Right atrium auricular region (tissue), 2 donors: ENCODE measurements around the gene ZNF232. TPM values are rescaled to one million over a fixed set of nuclear protein-coding genes. Genes with fewer than 3 reads are reported as not detected.
"Not testable (repeated sequence)": the region's sequence is repeated elsewhere in the genome, so short reads cannot be mapped to it uniquely, and the experiment has no call there.

ENCODE experiments used
- DNase-seq: peaks from one replicate; pipeline ENCODE4 v3.0.0-alpha.2; 2019; ENCODE audit warnings: low spot score
- H3K27ac ChIP-seq, 2 donors: fragments of 200-600 bp; sonication (generic); 1 replicate in 1 of 2; 2 replicates in 1 of 2; pipeline ENCODE4 v1.5.1; 2016 to 2019
- H3K27me3 ChIP-seq, 2 donors: fragments of 200-600 bp; sonication (generic); one replicate each; pipeline versions ENCODE4 v1.5.1 to v1.6.0; 2017 to 2019
- H3K36me3 ChIP-seq: fragments of 200-600 bp; sonication (generic); one replicate; pipeline ENCODE4 v1.5.1; 2016
- H3K4me1 ChIP-seq, 2 donors: fragments of 200-600 bp; sonication (generic); one replicate each; pipeline versions ENCODE4 v1.5.1 to v1.6.0; 2017 to 2019
- H3K4me3 ChIP-seq, 2 donors: fragments of 200-600 bp; sonication (generic); 1 replicate in 1 of 2; 2 replicates in 1 of 2; pipeline ENCODE4 v1.5.1; 2017 to 2019; ENCODE audit warnings: mild to moderate bottlenecking in 1 of 2, moderate library complexity in 1 of 2
- H3K9me3 ChIP-seq, 2 donors: fragments of 200-600 bp; sonication (generic); one replicate each; pipeline ENCODE4 v1.5.1; 2019
- total RNA-seq, 2 donors: library from RNA; depleted of rRNA; stranded (reverse); fragments of >200 nt; gene quantifications; one replicate each; pipeline ENCODE4 v1.1.0, GENCODE V29; 2016
- TF ChIP-seq, protein P1 (sequence below), 2 donors: fragments of 200-600 bp; sonication (generic); IDR thresholded peaks; one replicate each; pipeline ENCODE4 v1.5.1; 2019; ENCODE audit warnings: antibody characterized with exemption in 2 of 2

ZNF232 gene
- total RNA-seq = 1 to 10 TPM; 2.7 to 5.6 TPM

DNA sequence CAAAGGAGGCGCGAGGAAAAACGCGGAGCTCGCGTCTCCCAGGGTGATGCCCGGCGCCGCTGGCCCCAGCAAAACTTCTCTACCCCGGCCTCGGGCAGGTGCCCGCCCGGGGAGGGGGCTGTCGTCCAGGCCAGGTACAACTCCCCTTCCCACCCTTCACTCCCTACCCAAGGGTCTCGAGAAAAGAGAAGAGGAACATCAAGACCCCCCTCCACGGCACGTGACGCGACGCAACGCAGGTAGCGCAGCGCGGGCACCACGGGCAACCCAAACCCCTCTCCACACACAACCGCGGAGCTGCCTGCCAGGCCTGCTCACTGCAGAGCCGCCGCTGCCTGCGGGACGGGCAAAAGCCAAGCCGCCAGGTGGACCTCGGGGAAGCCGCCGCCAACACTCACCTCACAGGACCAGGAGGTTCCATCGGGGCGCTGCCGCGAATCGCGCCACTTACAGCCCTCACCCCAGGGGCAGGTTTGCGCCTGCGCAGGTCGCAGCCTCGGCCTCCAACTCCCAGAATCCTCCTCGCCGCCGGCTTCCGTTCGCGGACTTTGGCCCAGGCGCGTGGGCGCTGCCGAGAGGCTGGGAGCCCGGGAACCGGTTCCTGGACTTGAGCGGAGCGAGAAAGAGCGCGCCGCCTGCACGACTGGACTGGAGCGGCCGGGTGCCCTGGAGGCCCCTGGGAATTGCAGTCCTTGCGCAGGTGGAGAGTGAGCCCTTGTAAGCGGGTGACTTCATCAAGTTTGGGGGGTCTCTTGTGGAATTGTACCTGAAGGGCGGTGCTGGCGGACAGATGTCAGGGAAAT is at the start of gene ZNF232:
Gene ZNF232, minus strand, starts transcription at position 477 of the 803 bp plus-strand sequence. Its CDS starts 56 bp downstream, at position 421.
- peak; percentile 92 for DNase-seq
- no peaks in the 10 kb centered on the region for H3K9me3 ChIP-seq
- peak within 1 kb of the TSS; percentile 65 to 71 for H3K27ac ChIP-seq
- peak within 1 kb of the TSS; percentile 77 to 80 for H3K4me3 ChIP-seq
- H3K4me1 ChIP-seq = peaks cover 0 to 11% of the 10 kb centered on the region in 2 donors
- TF ChIP-seq, protein P1, sequence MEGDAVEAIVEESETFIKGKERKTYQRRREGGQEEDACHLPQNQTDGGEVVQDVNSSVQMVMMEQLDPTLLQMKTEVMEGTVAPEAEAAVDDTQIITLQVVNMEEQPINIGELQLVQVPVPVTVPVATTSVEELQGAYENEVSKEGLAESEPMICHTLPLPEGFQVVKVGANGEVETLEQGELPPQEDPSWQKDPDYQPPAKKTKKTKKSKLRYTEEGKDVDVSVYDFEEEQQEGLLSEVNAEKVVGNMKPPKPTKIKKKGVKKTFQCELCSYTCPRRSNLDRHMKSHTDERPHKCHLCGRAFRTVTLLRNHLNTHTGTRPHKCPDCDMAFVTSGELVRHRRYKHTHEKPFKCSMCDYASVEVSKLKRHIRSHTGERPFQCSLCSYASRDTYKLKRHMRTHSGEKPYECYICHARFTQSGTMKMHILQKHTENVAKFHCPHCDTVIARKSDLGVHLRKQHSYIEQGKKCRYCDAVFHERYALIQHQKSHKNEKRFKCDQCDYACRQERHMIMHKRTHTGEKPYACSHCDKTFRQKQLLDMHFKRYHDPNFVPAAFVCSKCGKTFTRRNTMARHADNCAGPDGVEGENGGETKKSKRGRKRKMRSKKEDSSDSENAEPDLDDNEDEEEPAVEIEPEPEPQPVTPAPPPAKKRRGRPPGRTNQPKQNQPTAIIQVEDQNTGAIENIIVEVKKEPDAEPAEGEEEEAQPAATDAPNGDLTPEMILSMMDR (IDR thresholded peaks at IDR 0.05) = peak in 1 of 2 donors; percentile 46
- peaks cover 4 to 12% of the 10 kb centered on the region in 2 donors for H3K27me3 ChIP-seq
- H3K36me3 ChIP-seq = peaks cover 12% of the 10 kb centered on the region

DNA sequence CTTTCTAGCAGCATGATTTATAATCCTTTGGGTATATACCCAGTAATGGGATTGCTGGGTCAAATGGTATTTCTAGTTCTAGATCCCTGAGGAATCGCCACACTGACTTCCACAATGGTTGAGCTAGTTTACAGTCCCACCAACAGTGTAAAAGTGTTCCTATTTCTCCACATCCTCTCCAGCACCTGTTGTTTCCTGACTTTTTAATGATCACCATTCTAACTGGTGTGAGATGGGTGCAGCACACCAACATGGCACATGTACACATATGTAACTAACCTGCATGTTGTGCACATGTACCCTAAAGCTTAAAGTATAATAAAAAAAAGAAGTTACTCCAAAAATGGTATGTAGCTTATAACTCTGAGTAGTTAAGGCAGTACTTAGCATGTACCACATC is 49.0 kb upstream of the ZNF232 start:
- not testable (repeated sequence) for H3K27ac ChIP-seq, DNase-seq, H3K9me3 ChIP-seq, H3K36me3 ChIP-seq, H3K4me1 ChIP-seq, H3K4me3 ChIP-seq, H3K27me3 ChIP-seq

DNA sequence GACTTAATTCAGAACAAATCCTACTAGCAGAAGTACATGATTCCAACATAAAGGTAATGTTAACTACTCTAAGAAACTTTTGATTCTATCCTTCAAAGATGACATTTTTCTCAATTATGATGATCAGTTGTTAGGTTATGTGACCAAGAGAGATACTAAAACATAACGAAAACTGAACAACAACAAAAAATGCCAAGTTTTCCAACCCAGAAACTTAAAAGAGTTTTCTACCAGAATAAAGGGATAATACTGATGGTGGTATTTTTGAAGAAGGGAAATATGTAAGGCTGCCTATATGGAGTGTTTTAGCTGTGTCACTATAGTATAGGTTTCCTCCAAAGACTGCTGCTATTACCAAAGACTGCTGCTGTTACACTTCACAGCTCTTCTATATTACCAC is 34.4 kb upstream of the ZNF232 start:
- H3K36me3 ChIP-seq, H3K27ac ChIP-seq, H3K9me3 ChIP-seq, H3K27me3 ChIP-seq, DNase-seq, H3K4me3 ChIP-seq, H3K4me1 ChIP-seq: not testable (repeated sequence)

DNA sequence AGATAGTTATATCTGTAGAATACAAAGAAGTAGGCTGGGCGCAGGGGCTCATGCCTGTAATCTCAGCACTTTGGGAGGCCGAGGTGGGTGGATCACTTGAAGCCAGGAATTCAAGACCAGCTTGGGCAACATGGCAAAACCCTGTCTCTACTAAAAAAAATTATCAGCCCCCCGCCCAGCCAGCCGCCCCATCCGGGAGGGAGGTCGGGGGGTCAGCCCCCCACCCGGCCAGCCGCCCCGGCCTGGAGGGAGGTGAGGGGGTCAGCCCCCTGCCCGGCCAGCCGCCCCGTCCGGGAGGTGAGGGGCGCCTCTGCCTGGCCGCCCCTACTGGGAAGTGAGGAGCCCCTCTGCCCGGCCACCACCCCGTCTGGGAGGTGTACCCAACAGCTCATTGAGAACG is 31.2 kb upstream of the ZNF232 start:
- not testable (repeated sequence) for H3K27ac ChIP-seq, H3K9me3 ChIP-seq, H3K36me3 ChIP-seq, H3K27me3 ChIP-seq, DNase-seq, H3K4me1 ChIP-seq, H3K4me3 ChIP-seq

DNA sequence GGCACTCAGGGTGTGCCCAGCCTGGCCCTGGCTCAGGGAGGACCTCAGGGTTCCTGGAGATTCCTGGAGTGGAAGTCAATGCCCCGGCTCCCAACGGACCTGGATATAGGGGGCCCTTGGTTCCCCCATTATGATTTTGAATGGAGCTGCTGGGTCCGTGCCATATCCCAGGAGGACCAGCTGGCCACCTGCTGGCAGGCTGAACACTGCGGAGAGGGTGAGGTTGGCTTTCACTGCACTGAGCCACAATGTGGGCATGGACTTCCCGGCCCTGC is 27.7 kb upstream of the ZNF232 start:
- Histone ChIP-seq H3K27ac (no peak overlapping the region), H3K36me3 (no peaks in the 10 kb centered on the region), H3K27me3 (no peaks in the 10 kb centered on the region), H3K4me1 (no peaks in the 10 kb centered on the region), H3K9me3 (no peaks in the 10 kb centered on the region), H3K4me3 (no peak overlapping the region)
- DNase-seq = no peak
- TF ChIP-seq, protein P1 (IDR thresholded peaks at IDR 0.05) = no peak

DNA sequence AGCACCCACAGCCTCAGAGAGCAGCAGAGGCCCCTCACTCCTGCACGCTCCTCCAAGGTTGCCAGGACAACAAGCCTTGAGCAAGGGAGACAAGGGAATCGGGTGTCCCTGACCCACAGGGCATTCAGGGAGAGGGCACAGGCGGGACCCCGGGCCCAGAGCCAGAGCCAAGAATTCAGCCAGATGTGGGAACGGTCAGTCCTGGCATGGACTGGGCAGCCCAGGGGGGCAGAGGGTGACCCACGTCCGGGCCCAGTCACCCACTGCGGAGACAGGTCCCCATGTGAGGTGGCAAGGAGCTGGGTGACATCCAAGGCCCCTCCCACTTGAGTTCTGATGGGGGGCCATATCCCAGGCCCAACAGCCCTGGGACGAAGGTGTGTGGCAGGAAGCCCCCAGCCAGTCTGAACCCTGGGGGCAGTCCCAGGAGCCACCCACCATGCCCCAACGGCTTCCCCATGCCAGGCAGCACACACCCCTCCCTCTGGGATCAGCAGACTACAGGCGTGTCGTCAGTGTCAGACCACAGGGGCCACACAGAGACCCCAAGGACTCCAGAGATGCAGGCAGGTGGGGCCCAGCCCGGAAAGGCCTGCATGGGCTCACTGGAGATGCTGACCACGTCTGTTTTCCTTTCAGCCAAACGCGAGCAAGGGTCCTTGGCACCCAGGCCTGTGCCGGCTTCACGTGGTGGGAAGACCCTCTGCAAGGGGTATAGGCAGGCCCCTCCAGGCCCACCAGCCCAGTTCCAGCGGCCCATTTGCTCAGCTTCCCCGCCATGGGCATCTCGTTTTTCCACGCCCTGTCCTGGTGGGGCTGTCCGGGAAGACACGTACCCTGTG is 27.2 kb upstream of the ZNF232 start:
- H3K27ac ChIP-seq = no peak overlapping the region
- no peaks in the 10 kb centered on the region for H3K36me3 ChIP-seq
- no peaks in the 10 kb centered on the region for H3K9me3 ChIP-seq
- no peaks in the 10 kb centered on the region for H3K4me1 ChIP-seq
- no peak overlapping the region for H3K4me3 ChIP-seq
- peak; percentile 48 for DNase-seq
- no peaks in the 10 kb centered on the region for H3K27me3 ChIP-seq
- TF ChIP-seq, protein P1 (IDR thresholded peaks at IDR 0.05) = no peak

DNA sequence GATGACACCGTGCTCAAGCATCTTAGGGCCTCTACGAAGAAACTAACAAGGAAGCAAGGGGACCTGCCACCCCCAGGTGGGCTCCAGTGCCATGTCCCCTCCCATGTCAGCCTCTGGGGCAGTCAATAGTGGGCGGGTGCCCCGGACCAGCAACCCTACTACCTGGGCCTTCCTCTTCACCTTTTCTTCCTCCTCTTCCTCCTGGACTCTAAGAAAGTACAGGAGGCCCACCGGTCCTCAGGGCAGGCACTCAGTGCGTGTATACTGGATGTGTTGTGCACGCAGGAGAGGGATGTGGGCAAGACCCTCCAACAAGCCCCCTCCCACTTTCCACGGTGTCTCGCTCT is 26.5 kb upstream of the ZNF232 start:
- H3K36me3 ChIP-seq, H3K9me3 ChIP-seq, H3K27me3 ChIP-seq, DNase-seq, H3K27ac ChIP-seq, H3K4me1 ChIP-seq, H3K4me3 ChIP-seq: not testable (repeated sequence)

DNA sequence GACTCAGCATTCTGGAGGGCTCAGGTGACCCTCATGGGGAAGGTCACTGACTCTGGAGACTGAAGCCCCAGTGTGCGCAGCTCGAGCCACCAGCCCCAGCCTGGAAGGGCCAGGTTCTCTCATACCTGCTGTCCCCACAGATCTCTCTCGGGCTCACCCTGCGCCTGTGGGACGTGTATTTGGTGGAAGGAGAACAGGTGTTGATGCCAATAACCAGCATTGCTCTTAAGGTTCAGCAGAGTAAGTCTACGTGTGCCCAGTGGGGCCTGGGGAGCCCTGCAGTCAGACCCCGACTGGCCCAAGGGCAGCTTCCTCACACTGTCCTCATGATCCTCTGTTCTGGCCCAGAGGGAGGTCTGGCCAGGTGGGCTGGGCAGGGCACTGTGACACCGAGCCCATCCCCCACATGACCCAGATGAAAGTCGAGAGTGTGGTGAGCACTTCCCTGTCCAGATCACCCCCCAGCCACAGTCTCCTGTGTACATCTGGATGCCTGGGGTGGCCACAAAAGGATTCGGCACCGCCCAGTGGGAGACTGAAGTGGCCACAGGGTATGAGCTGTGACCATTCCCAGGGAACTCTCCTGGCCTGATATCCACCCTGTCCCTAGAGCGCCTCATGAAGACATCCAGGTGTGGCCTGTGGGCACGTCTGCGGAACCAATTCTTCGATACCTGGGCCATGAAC is 26.0 kb upstream of the ZNF232 start:
- H3K4me3 ChIP-seq, H3K4me1 ChIP-seq, H3K27ac ChIP-seq, H3K27me3 ChIP-seq, H3K36me3 ChIP-seq, H3K9me3 ChIP-seq: not testable (repeated sequence)
- DNase-seq = peak; percentile 49

DNA sequence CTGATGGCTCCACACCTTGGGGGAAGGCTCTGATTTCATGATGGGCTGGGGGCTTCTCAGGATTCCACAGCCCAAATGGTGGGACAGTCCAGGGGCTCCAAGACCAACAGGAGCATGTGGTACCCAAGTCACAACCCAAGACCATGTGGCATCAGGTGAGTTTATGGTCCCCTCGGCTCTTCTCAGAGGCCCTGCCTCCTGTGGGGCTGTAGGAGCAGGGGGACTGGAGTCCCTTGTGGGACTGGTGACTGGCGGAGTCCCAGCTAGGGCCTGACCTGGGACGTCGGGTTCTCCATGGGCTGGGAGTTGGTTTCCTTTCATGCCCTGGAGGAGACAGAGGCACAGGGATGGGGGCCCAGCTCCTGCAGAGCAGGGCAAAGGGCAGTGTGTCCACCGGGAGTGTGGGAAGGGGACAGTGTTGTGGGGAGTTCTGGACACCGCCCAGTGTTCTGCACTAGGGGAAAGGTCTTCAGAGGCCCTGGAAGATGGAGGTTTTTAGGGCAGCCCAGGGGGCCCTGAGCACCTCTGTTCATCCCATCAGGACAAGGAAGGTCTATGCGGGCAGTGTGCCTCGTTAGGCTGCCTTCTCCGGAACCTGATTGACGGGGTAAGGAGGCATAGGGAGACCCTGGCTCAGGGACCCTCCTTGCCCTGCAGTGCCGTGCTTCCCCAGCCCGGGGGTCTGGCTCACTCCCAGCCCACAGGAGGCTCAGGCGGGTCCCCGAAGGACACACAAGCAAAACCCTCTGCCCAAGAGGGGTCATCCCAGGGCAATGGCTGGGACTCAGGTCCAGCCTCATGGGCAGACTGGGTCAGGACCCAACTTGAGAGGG is 25.1 kb upstream of the ZNF232 start:
- H3K27me3 ChIP-seq, H3K27ac ChIP-seq, H3K4me1 ChIP-seq, H3K36me3 ChIP-seq, H3K4me3 ChIP-seq, H3K9me3 ChIP-seq: not testable (repeated sequence)
- peak; percentile 40 for DNase-seq
